Ovary (tissue), 3 donors: ENCODE data around the gene ACTG1.

ENCODE experiments used
- EP300 ChIP-seq: sonication (generic); formaldehyde crosslinking; IDR thresholded peaks from one replicate; pipeline ENCODE4 v1.6.1; 2017; ENCODE audit warnings: antibody characterized with exemption
- POLR2A ChIP-seq: fragments of 450-650 bp; IDR thresholded peaks from one replicate; pipeline ENCODE4 v1.6.1; 2017; ENCODE audit warnings: antibody characterized with exemption, mild to moderate bottlenecking, moderate library complexity
- TF ChIP-seq, protein P1 (sequence below), 3 donors: fragments of 450-650 bp in 2 of 3; fragments of 200-600 bp in 1 of 3; IDR thresholded peaks; one replicate each; pipeline versions ENCODE4 v1.5.1 to v1.8.0; 2016 to 2022; ENCODE audit warnings: antibody characterized with exemption in 3 of 3, mild to moderate bottlenecking in 1 of 3
- donor health status: DM: no; HTN: no; CAD: no.

DNA sequence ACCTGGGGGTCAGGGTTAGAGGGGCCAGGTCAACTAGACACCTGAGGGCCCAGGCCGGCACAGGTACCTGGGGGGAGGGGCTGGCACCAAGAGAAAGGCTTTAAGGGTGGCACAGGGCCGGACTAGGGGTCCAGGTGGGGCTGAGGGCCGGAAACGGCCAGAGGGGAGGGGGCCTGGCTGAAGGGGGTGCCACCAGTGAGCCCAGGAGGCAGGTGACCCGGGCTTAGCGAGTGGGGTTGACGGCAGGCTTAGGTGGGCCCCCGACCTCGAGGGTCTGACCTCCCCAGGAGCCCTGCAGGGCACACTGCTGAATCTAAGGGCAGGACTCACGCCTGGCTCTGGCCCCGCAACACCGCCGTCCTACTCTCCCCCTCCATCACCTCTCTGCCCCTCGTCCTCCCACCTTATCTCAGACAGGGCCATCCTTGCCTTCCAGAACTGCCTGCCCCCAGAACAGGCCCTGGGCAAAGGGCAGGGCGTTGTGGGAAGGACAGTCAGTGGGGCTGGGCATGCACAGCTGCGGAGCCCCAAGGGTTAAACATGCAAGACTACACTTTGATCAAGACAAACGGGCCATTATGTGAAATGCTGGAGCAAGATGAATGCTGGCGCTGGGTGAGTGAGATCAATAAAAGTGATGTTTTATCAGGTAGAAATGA, 44.4 kb downstream of the ACTG1 start:
- TF ChIP-seq, protein P1, sequence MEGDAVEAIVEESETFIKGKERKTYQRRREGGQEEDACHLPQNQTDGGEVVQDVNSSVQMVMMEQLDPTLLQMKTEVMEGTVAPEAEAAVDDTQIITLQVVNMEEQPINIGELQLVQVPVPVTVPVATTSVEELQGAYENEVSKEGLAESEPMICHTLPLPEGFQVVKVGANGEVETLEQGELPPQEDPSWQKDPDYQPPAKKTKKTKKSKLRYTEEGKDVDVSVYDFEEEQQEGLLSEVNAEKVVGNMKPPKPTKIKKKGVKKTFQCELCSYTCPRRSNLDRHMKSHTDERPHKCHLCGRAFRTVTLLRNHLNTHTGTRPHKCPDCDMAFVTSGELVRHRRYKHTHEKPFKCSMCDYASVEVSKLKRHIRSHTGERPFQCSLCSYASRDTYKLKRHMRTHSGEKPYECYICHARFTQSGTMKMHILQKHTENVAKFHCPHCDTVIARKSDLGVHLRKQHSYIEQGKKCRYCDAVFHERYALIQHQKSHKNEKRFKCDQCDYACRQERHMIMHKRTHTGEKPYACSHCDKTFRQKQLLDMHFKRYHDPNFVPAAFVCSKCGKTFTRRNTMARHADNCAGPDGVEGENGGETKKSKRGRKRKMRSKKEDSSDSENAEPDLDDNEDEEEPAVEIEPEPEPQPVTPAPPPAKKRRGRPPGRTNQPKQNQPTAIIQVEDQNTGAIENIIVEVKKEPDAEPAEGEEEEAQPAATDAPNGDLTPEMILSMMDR (IDR thresholded peaks at IDR 0.05) = no peak
- no peak for TF ChIP-seq POLR2A
- TF ChIP-seq EP300 = no peak
